ENCODE data around the gene ABHD8.

GRCh38 chr19:17248011-17248776 lies 55.0 kb downstream of the ABHD8 start:
- TF ChIP-seq CTCF (IDR thresholded peaks at IDR 0.05) (no peak), POLR2AphosphoS5 (IDR thresholded peaks at IDR 0.05) (no peak)
